Lung microvascular endothelial cell (primary cell): ENCODE measurements around the gene CHRNA3. TPM values are rescaled to one million over a fixed set of nuclear protein-coding genes. Genes with fewer than 3 reads are reported as not detected.
"Not testable (repeated sequence)": the region's sequence is repeated elsewhere in the genome, so short reads cannot be mapped to it uniquely, and the experiment has no call there.

Experiments used
- DNase-seq, 2 donors: peaks; one replicate each; pipeline versions ENCODE4 v3.0.0 to v3.0.0-alpha.2; 2010; ENCODE audit warnings: low read depth in 2 of 2
- total RNA-seq: library from RNA; depleted of rRNA; stranded (reverse); fragments of >200 nt; gene quantifications from 2 replicates; pipeline ENCODE4 v1.2.1, GENCODE V29; 2014

CHRNA3 gene
- total RNA-seq, 1 donor from 2014 or later = not detected

DNA sequence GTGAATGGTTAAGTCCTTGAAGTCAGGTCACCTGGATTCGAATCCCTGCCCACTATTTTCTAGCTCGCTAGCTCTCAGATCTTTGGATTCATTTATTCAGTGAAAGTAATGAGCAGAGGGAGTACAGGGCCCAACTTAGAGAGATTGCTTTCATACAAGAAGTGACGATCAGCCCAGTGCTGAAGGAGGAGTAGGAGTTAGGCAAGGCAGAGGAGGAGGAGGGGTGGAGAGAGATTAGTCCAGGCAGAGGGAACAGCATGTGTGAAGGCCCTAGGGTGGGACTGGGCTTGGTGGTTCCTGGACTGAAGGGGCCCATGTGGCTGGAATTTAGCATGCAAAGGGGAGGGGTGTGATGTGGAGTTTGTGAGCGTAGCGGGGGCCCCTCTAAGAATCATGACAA, 59.3 kb downstream of the CHRNA3 start:
- no peak for DNase-seq

DNA sequence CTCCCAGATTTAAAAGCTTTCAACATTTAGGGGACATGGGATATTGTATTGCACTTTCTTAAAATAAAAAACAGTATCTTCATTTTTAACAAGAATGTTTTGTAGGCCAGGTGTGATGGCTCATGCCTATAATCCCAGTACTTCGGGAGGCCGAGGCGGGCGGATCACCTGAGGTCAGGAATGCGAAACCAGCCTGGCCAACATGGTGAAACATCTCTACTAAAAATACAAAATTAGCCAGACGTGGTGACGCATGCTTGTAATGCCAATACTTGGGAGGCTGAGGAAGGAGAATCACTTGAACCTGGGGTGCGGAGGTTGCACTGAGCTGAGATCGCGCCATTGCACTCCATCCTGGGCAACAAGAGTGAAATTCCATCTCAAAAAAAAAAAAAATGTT, 60.6 kb downstream of the CHRNA3 start:
- DNase-seq = not testable (repeated sequence)

DNA sequence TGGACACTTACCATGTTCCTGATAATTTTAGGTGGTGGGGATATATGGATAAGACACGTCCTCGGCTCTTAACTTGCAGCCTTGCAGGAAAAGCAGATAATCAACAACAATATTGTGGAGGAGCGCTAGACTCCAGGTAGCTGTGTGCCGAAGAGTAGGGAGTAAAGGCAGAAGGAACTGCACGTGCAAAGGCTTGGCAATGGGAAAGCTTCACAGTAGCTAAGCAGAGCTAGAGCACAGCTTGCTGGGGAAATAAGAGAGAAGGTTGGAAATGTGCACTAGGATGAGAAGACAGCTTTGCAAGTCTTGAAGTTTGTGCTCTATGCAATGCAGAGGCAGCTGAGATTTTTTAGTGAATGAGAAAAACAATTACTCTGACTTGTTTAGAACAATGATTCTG, 68.2 kb downstream of the CHRNA3 start:
- no peak for DNase-seq

DNA sequence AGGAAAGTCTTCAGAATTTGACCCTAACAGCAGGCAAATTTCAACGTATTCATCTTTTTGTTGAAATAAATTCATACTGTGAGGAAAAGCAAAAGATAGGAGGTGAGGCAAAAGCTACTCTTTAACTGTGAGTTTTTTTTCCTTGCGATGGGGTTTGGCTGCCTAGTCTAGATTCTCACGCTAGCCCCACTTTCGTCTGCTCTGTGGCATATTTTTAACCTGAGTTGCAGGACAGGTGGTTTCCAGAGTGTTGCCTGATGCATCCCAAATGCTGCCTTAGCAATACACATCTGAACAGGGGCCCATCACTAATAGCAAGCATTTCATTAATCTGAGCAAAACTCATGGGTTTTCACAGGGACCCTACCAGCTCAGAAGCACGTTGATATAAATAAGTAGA, 68.9 kb downstream of the CHRNA3 start:
- no peak for DNase-seq

DNA sequence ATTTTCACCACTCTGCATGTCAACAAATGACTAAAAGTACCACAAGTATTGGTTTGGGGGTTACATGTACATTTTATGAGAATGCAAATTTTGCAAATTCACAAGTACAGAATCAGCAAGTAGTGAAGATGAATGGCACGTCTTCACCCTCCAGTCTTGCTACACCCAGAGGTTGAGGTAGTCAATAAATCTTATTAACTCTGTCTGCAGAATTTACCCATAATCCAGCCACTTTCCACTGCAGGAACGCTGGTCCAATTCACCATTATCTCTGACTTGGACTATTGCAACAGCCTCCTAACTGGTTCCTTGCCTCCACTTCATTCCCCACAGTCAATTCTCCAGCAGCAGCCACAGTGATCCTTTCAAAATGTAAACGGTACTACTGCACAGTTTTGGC, 70.0 kb downstream of the CHRNA3 start:
- DNase-seq = no peak

DNA sequence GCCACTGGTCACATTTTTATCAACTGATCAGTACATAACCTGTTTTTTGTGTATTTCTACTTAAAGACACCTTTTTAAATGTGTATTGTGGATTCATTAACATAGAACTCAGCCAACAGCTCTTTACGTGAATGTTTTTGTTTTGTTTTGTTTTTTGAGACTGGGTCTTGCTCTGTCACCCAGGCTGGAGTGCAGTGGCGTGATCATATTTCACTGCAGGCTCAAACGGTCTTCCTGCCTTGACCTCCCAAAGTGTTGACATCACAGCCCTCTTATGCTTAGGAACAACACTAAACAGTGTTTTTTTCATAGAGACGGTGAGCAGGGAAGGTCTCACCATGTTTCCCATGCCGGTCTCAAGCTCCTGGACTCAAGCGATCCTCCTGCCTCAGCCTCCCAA, 70.6 kb downstream of the CHRNA3 start:
- no peak for DNase-seq

Other genes with a start within 250 kb of the CHRNA3 start
- gene IREB2, start 182.8 kb downstream of the CHRNA3 start, total RNA-seq = 22.9 and 28.8 TPM in 2 replicates
- 0.60 and 1.1 TPM in 2 replicates for gene HYKK, start 113.4 kb downstream of the CHRNA3 start, total RNA-seq
- gene PSMA4, start 80.6 kb downstream of the CHRNA3 start, total RNA-seq = 124 and 180 TPM in 2 replicates
- gene CHRNA5, start 55.5 kb downstream of the CHRNA3 start, total RNA-seq = 1.8 and 2.4 TPM in 2 replicates
- gene CHRNB4, start 20.2 kb upstream of the CHRNA3 start, total RNA-seq = not detected in 2 replicates
- 2.6 and 7.0 TPM in 2 replicates for gene ADAMTS7, start 190.5 kb upstream of the CHRNA3 start, total RNA-seq